ENCODE measurements around the gene OSBPL2. TPM values are rescaled to one million over a fixed set of nuclear protein-coding genes. Genes with fewer than 3 reads are reported as not detected.

The OSBPL2 gene
- total RNA-seq, 2 experiments from 2014 or later, result 23.6 to 24.7 TPM

- CTCF ChIA-PET, result no interaction called here
- Mint-ChIP-seq H3K36me3 (ENCODE audit: low read depth) (peaks cover 27% of the 10 kb centered on the region), H3K4me1 (ENCODE audit: low read depth) (no peaks in the 10 kb centered on the region), H3K27ac (no peak overlapping the region), H3K27me3 (ENCODE audit: low read depth) (no peaks in the 10 kb centered on the region), H3K4me3 (no peak overlapping the region), H3K9me3 (no peaks in the 10 kb centered on the region)
- no peak for DNase-seq
- intact Hi-C loops (cut with micrococcal nuclease), result no loop called here
Measured at GRCh38 chr20:62200491-62201172, 37.7 kb upstream of the OSBPL2 start.

GRCh38 chr20:62201173-62202082 lies 36.9 kb upstream of the OSBPL2 start:
- Mint-ChIP-seq H3K4me1 (ENCODE audit: low read depth) (no peaks in the 10 kb centered on the region), H3K27ac (no peak overlapping the region), H3K9me3 (no peaks in the 10 kb centered on the region), H3K27me3 (ENCODE audit: low read depth) (no peaks in the 10 kb centered on the region), H3K4me3 (no peak overlapping the region), H3K36me3 (ENCODE audit: low read depth) (peaks cover 25% of the 10 kb centered on the region)
- intact Hi-C loops (cut with micrococcal nuclease), result no loop called here
- no peak for DNase-seq
- CTCF ChIA-PET, result no interaction called here

GRCh38 chr20:62202083-62202395 lies 36.3 kb upstream of the OSBPL2 start:
- CTCF ChIA-PET, result interaction anchor here (0.7 kb wide), 1 partner anchor 136 kb away, joined by 3 read pairs; no protein-coding TSS in a partner anchor
- Mint-ChIP-seq H3K27ac (no peak overlapping the region), H3K9me3 (no peaks in the 10 kb centered on the region), H3K36me3 (ENCODE audit: low read depth) (peaks cover 25% of the 10 kb centered on the region), H3K27me3 (ENCODE audit: low read depth) (no peaks in the 10 kb centered on the region), H3K4me1 (ENCODE audit: low read depth) (no peaks in the 10 kb centered on the region), H3K4me3 (no peak overlapping the region)
- no peak for DNase-seq
- intact Hi-C loops (cut with micrococcal nuclease), result no loop called here

GRCh38 chr20:62202676-62203377 lies 35.5 kb upstream of the OSBPL2 start:
- H3K27ac Mint-ChIP-seq, result no peak overlapping the region
- no peaks in the 10 kb centered on the region for H3K9me3 Mint-ChIP-seq
- no peak overlapping the region for H3K4me3 Mint-ChIP-seq
- intact Hi-C loops (cut with micrococcal nuclease), result no loop called here
- no peaks in the 10 kb centered on the region for H3K4me1 Mint-ChIP-seq (ENCODE audit: low read depth)
- CTCF ChIA-PET, result interaction anchor here (0.7 kb wide), 1 partner anchor 135 kb away, joined by 3 read pairs; no protein-coding TSS in a partner anchor
- no peak for DNase-seq
- H3K27me3 Mint-ChIP-seq (ENCODE audit: low read depth), result no peaks in the 10 kb centered on the region
- H3K36me3 Mint-ChIP-seq (ENCODE audit: low read depth), result peaks cover 25% of the 10 kb centered on the region

- CTCF ChIA-PET, result no interaction called here
Measured at GRCh38 chr20:62203378-62204030, 34.8 kb upstream of the OSBPL2 start.

GRCh38 chr20:62205618-62206387 lies 32.5 kb upstream of the OSBPL2 start:
- no peaks in the 10 kb centered on the region for H3K9me3 Mint-ChIP-seq

More at GRCh38 chr20:62203378-62204030, 34.8 kb upstream of the OSBPL2 start:
- no peaks in the 10 kb centered on the region for H3K27me3 Mint-ChIP-seq (ENCODE audit: low read depth)
- DNase-seq, result no peak
- no peaks in the 10 kb centered on the region for H3K9me3 Mint-ChIP-seq
- no peaks in the 10 kb centered on the region for H3K4me1 Mint-ChIP-seq (ENCODE audit: low read depth)
- no peak overlapping the region for H3K4me3 Mint-ChIP-seq
- peaks cover 21% of the 10 kb centered on the region for H3K36me3 Mint-ChIP-seq (ENCODE audit: low read depth)
- no peak overlapping the region for H3K27ac Mint-ChIP-seq
- intact Hi-C loops (cut with micrococcal nuclease), result no loop called here

GRCh38 chr20:62206388-62206775 lies 31.9 kb upstream of the OSBPL2 start:
- CTCF ChIA-PET, result no interaction called here
- H3K27ac Mint-ChIP-seq, result no peak overlapping the region

More at GRCh38 chr20:62205618-62206387, 32.5 kb upstream of the OSBPL2 start:
- Mint-ChIP-seq H3K4me1 (ENCODE audit: low read depth) (no peaks in the 10 kb centered on the region), H3K27me3 (ENCODE audit: low read depth) (no peaks in the 10 kb centered on the region), H3K36me3 (ENCODE audit: low read depth) (peaks cover 3% of the 10 kb centered on the region), H3K27ac (no peak overlapping the region), H3K4me3 (no peak overlapping the region)
- DNase-seq, result no peak
- CTCF ChIA-PET, result no interaction called here
- intact Hi-C loops (cut with micrococcal nuclease), result no loop called here

GRCh38 chr20:62208061-62208794 lies 30.1 kb upstream of the OSBPL2 start:
- CTCF ChIA-PET, result no interaction called here
- intact Hi-C loops (cut with micrococcal nuclease), result no loop called here
- Mint-ChIP-seq H3K4me3 (no peak overlapping the region), H3K9me3 (no peaks in the 10 kb centered on the region), H3K27ac (no peak overlapping the region), H3K36me3 (ENCODE audit: low read depth) (no peaks in the 10 kb centered on the region), H3K27me3 (ENCODE audit: low read depth) (peaks cover 3% of the 10 kb centered on the region), H3K4me1 (ENCODE audit: low read depth) (no peaks in the 10 kb centered on the region)
- DNase-seq, result no peak

More at GRCh38 chr20:62206388-62206775, 31.9 kb upstream of the OSBPL2 start:
- no peaks in the 10 kb centered on the region for H3K4me1 Mint-ChIP-seq (ENCODE audit: low read depth)
- no peak overlapping the region for H3K4me3 Mint-ChIP-seq
- no peak for DNase-seq
- no peaks in the 10 kb centered on the region for H3K36me3 Mint-ChIP-seq (ENCODE audit: low read depth)
- H3K27me3 Mint-ChIP-seq (ENCODE audit: low read depth), result no peaks in the 10 kb centered on the region
- H3K9me3 Mint-ChIP-seq, result no peaks in the 10 kb centered on the region
- intact Hi-C loops (cut with micrococcal nuclease), result no loop called here

GRCh38 chr20:62208795-62209755 lies 29.2 kb upstream of the OSBPL2 start:
- CTCF ChIA-PET, result interaction anchor here (0.6 kb wide), 1 partner anchor 52 kb away, joined by 4 read pairs; no protein-coding TSS in a partner anchor
- H3K9me3 Mint-ChIP-seq, result no peaks in the 10 kb centered on the region
- H3K4me1 Mint-ChIP-seq (ENCODE audit: low read depth), result no peaks in the 10 kb centered on the region
- peaks cover 3% of the 10 kb centered on the region for H3K27me3 Mint-ChIP-seq (ENCODE audit: low read depth)
- no peak overlapping the region for H3K4me3 Mint-ChIP-seq
- DNase-seq, result no peak
- H3K36me3 Mint-ChIP-seq (ENCODE audit: low read depth), result no peaks in the 10 kb centered on the region
- H3K27ac Mint-ChIP-seq, result no peak overlapping the region
- intact Hi-C loops (cut with micrococcal nuclease), result no loop called here

- CTCF ChIA-PET, result no interaction called here
Measured at GRCh38 chr20:62209850-62210495, 28.3 kb upstream of the OSBPL2 start.

More at GRCh38 chr20:62209850-62210495, 28.3 kb upstream of the OSBPL2 start:
- Mint-ChIP-seq H3K27me3 (ENCODE audit: low read depth) (peaks cover 8% of the 10 kb centered on the region), H3K9me3 (no peaks in the 10 kb centered on the region), H3K4me1 (ENCODE audit: low read depth) (no peaks in the 10 kb centered on the region), H3K4me3 (no peak overlapping the region), H3K36me3 (ENCODE audit: low read depth) (no peaks in the 10 kb centered on the region), H3K27ac (no peak overlapping the region)
- intact Hi-C loops (cut with micrococcal nuclease), result no loop called here
- DNase-seq, result no peak
